HG02678 (cell line): ENCODE data around the gene MAP2K3.
"Not testable (repeated sequence)": the region's sequence is repeated elsewhere in the genome, so short reads cannot be mapped to it uniquely, and the experiment has no call there.

Source experiments
- ATAC-seq: cut with Tn5 transposase; IDR thresholded peaks from one replicate; pipeline ENCODE4 v1.9.1; 2021; ENCODE audit warnings: mild to moderate bottlenecking, moderate library complexity; ENCODE audit not compliant: unreplicated experiment

Gene MAP2K3

DNA sequence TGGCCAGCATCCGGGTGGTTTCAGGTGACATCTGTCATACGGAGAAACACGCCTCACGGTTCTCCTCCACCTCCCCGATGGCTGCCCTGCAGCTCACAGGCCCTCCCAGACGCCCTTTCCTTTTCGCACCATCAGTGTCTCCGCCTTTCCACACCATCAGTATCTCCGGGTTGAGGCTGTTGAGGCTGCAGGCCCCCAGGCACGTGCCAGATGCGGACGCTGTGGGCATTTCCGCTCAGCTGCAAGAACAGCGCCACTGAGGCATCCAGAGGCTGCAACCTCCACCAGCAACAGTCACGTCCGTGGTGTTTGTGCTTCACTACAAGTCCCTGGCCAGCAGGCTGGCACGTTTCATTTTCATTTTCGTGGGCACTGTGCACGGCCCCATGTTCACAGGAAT, 66.0 kb downstream of the MAP2K3 start:
- ATAC-seq: not testable (repeated sequence)

- ATAC-seq: no peak
Measured at GRCh38 chr17:21351366-21352065, 67.0 kb downstream of the MAP2K3 start.

DNA sequence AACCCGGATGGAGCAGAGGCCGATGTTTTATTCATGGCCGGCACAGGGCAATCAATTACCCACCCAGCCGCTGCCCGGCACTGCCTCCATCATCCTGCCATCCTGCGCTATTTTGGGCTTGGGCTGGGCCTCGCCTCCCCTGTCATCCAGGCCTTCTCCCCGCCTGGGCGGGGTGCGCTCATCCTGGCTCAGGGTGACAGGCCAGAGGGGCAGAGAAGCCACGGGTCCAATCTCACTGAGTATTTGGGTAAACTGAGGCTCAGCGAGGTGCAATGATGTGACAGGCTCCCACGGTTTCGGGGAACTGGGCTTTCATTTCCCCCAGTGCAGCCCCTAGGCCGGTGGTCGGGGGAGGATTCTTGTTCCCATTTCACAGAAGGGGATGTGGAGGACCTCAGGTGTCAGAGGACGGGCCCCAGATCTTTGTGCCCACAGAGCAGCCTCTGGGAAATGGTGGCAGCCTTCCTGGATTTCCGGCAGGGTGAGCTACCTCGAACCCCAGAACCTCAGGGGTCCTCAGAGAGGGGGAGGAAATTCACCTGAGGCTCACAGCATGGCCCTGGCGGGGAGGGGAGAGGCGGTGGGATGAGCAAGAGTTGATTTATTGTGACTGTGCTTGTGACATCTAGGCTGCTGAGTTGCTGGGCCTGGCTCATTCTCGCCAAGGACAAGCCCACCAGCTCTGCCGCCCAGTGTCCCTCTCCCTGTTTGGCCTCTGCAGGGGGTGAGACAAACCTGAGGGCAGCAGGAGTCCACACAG, 67.9 kb downstream of the MAP2K3 start:
- no peak for ATAC-seq

DNA sequence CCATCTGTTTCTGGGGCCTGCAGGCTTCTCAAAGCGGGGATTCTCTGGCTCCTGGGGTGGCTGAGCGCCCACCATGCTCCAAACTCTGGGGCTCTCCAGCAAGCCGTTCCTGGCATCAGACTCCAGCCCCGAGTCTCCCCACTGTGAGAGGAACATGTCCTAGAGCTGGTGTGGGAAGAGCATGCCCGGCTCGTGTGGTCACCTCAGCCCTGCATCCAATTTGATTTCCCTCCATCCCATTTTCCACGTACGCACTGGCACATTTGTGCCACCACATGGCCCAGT, 68.4 kb downstream of the MAP2K3 start:
- ATAC-seq: no peak

GRCh38 chr17:21353326-21354010, 69.0 kb downstream of the MAP2K3 start:
- no peak for ATAC-seq

DNA sequence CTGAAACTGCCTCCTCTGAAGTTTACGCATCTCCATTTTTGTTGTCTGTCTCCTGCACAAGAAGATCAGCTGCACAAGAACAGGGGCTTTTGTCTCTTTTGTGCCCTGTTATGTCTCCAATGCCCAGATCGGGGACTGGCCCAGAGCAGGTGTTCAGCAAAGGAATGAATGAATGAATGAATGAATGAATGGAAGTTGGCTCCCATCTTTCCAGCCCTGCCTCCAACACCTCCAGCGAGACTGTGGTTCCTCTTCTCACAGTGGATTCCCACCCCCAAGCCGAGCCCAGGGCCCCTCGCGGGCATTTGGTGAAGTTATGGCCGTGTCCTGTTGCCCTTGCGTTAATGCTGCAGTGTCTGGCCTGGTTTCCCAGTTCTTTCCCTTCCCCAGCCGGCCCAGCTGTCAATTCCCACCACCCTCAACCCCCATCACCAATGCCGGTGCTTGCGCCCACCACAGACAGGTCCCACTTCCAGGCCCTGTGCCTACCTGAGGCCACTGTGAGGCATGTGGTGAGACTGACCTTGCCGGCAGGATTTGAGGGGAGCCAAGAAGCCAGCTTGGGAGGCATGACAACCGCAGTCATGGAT, 70.4 kb downstream of the MAP2K3 start:
- ATAC-seq: no peak

- ATAC-seq: no peak
Measured at GRCh38 chr17:21355586-21355985, 71.1 kb downstream of the MAP2K3 start.

DNA sequence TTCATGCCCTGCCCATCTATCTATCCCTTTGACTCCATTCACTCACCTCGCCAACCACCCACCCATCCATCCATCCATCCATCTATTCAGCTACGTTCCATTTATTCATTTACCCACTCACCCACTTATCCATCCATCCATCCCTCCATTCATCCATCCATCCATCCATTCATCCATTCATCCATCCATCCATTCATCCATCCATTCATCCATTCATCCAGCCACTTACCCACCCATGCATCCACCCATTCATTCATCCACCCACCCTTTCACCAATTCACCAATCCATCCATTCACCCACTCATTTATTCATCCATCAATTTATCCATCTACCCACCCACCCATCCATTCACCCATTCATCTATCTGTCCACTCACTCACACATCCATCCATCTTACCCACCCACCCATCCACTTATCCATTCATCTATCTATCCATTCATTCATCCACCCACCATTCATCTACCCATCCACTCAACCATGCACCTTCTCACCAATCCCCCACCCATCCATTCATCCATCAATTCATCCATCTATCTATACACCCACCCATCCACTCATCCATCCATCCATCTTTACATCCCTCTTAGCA, 72.1 kb downstream of the MAP2K3 start:
- no peak for ATAC-seq

DNA sequence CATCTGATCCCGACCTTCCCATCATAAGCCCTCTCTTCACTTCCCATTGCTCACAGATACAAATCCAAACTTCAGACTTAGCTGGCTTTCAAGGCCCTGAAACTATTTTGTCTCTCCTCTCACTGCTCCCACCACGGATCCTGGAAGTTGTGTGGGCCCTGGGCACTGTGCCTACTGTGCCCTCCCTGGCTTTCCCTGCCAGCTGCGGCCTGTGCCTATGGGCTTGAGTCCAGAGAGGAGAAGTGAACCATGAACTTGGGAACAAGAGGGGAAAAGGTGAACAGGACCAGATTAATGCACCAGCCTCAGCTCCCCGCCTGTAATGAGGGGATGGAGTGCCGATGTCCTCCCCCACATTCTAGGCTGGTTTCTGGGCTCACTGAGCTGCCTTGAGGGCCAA, 72.8 kb downstream of the MAP2K3 start:
- no peak for ATAC-seq

DNA sequence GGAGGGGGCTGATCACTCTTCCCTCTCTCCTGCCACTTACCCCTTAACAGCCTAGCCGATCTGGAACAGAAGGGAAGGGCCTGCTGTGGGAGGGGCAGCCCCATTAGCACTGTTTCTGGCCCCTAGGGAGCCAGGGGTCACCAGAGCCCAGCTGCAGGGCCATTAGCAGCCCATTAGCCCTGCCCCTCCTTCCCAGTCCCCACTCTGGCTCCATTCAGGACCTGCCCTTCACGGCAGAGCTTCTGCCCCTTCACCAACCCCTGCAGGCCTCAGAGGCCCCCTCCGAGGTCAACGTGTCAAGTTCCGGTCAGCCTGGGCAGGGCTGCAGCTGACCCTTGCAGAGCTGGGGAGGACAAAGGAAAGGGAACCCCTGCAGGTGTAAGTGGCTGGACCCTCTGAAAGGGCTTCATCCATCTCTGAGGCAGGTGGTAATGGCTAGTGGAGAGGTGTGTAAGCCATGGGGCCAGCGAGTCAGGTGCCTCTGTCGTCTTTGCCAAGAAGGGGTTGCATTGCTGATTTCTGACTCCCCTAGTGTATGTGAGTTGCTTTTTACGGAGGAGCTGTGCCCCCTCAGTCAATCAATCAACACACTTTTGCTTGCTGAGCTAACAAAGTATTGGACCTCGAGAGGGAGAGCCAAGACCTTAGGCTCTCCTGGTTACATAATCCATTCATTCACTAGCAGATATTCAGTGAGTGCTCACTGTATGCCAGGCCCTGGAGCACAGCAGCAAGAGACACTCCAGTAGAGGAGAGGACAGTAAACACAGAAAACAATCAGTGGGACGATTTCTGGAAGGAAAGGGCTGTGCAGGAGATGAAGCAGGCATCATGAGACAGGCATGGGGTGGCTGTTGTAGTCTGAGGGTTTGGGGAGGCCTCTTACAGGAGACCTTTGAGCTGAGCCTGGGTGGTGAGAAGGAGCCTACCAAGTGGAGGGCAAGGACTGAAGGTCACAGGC, 73.5 kb downstream of the MAP2K3 start:
- ATAC-seq: no peak

DNA sequence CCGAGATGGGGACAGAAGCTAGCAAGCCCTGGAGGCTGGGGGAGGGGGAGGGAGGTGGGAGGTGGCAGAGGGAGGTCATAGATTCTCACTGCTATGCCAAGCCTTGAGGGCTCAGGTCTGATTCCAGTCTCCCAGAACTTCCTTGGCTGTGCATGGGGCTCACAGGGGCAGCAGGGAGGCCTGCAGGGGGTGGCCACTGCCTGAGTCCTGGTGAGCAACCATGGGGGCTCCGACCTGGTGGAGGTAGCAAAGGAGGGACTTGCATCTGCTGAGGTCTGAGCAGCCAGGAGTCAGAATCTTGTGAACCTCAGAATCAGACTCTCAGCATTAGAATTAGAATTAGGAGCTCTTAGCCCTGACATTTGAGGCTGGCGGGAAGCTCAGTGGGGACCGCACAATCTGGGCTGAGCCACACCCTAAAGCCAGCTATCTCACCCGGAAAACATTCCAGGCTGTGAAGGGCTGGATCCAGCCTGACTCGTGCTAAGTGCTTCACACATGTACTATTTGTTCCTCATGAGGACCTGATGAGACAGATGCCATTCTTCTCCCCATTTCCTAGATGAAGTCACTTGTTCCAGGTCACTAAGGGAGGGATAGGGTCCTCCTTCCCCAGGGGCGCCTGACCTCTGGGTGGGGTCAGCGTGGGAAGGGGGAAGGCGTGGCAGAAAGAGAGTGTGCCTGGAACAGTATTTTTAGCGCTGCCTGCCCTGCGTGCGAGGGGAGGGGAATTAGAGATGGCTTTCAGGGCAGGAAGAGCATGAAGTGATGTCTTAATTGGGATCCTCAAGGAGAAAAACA, 74.4 kb downstream of the MAP2K3 start:
- no peak for ATAC-seq

- ATAC-seq: no peak
Measured at GRCh38 chr17:21359483-21359840, 75.0 kb downstream of the MAP2K3 start.

DNA sequence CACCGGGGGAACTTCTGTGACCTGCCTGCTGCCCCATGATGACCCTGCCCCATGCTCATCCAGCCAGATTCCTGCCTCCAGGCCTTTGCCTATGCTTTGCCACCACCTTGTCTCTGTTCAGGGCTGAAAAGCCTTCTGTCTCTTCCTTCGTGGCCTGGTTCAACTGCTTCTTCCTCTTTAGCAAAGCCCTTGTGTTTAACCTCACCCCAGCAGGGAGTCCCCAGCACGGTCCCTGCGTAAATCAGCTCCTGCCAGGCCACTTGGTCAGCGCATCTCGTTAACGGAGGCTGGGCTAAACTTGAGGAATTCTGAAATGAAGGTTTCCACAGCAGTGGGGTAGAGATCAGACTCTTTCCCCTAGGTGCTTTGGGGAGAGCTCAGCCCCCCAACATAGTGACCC, 75.5 kb downstream of the MAP2K3 start:
- no peak for ATAC-seq

GRCh38 chr17:21361020-21361809, 76.7 kb downstream of the MAP2K3 start:
- no peak for ATAC-seq

- no peak for ATAC-seq
Measured at GRCh38 chr17:21362331-21362931, 77.9 kb downstream of the MAP2K3 start.

- ATAC-seq: no peak
Measured at GRCh38 chr17:21363776-21364642, 79.5 kb downstream of the MAP2K3 start.
